ENCODE data around the gene SMIM35. TPM values are rescaled to one million over a fixed set of nuclear protein-coding genes. Genes with fewer than 3 reads are reported as not detected.

Gene SMIM35
- total and polyA plus RNA-seq, 2 of the 13 experiments (the other 11 are each of a cell fraction or from before 2014, with no cell fraction given) = not detected

DNA sequence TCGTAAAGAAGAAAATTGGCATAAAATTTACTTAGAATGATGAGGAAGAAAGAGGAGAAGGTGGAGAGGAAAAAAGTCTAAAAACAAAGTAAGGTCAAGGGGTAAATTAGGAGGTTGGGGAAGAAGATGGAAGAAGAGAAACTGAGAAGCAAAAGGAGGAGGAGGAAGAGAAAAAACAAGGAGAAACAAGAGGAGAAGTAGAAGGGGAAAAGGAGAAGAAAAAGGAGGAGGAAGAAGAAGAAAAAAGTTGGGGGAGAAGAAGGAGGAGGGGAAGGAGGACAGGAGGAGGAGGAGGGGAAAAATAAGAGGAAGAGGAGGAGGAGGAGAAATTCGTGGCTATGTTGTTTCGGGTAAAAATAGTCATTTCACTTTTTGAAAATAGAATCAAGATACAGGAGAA is 58.1 kb downstream of the SMIM35 start:
- H3K36me3 ChIP-seq (replicated peaks in 1 of 2; ENCODE audit: control insufficient read depth in 1 of 2, insufficient read depth in 2 of 2, low read length in 2 of 2) = no peaks in the 10 kb centered on the region
- ChIA-PET CTCF (ENCODE audit: low intra/inter-chr PET ratio, low total read pairs) (no interaction called here), POLR2A (no interaction called here)
- no TSS peak for BruUV-seq (replicated peaks)
- H3K4me1 ChIP-seq (ENCODE audit: insufficient read depth, low read length) = no peaks in the 10 kb centered on the region
- in situ Hi-C loops (cut with HindIII; ENCODE audit: extremely low pct_ligation_motif_present, low pct_unique_long_range_greater_than_20kb) = no loop called here
- no peaks in the 10 kb centered on the region for H4K20me1 ChIP-seq (ENCODE audit: insufficient read depth, low read length)
- no peak overlapping the region for H3K4me2 ChIP-seq (ENCODE audit: low read depth, low read length)
- TF ChIP-seq HNRNPLL (IDR thresholded peaks at IDR 0.05; ENCODE audit: low read depth, low read length, poor library complexity, severe bottlenecking) = no peak
- TF ChIP-seq, protein P1, sequence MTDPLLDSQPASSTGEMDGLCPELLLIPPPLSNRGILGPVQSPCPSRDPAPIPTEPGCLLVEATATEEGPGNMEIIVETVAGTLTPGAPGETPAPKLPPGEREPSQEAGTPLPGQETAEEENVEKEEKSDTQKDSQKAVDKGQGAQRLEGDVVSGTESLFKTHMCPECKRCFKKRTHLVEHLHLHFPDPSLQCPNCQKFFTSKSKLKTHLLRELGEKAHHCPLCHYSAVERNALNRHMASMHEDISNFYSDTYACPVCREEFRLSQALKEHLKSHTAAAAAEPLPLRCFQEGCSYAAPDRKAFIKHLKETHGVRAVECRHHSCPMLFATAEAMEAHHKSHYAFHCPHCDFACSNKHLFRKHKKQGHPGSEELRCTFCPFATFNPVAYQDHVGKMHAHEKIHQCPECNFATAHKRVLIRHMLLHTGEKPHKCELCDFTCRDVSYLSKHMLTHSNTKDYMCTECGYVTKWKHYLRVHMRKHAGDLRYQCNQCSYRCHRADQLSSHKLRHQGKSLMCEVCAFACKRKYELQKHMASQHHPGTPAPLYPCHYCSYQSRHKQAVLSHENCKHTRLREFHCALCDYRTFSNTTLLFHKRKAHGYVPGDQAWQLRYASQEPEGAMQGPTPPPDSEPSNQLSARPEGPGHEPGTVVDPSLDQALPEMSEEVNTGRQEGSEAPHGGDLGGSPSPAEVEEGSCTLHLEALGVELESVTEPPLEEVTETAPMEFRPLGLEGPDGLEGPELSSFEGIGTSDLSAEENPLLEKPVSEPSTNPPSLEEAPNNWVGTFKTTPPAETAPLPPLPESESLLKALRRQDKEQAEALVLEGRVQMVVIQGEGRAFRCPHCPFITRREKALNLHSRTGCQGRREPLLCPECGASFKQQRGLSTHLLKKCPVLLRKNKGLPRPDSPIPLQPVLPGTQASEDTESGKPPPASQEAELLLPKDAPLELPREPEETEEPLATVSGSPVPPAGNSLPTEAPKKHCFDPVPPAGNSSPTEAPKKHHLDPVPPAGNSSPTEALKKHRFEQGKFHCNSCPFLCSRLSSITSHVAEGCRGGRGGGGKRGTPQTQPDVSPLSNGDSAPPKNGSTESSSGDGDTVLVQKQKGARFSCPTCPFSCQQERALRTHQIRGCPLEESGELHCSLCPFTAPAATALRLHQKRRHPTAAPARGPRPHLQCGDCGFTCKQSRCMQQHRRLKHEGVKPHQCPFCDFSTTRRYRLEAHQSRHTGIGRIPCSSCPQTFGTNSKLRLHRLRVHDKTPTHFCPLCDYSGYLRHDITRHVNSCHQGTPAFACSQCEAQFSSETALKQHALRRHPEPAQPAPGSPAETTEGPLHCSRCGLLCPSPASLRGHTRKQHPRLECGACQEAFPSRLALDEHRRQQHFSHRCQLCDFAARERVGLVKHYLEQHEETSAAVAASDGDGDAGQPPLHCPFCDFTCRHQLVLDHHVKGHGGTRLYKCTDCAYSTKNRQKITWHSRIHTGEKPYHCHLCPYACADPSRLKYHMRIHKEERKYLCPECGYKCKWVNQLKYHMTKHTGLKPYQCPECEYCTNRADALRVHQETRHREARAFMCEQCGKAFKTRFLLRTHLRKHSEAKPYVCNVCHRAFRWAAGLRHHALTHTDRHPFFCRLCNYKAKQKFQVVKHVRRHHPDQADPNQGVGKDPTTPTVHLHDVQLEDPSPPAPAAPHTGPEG (CRISPR knock-in tag; IDR thresholded peaks at IDR 0.05) = no peak
- no peak for TF ChIP-seq ZNF614 (CRISPR knock-in tag; IDR thresholded peaks at IDR 0.05; ENCODE audit: borderline replicate concordance)
- TF ChIP-seq, protein P2, sequence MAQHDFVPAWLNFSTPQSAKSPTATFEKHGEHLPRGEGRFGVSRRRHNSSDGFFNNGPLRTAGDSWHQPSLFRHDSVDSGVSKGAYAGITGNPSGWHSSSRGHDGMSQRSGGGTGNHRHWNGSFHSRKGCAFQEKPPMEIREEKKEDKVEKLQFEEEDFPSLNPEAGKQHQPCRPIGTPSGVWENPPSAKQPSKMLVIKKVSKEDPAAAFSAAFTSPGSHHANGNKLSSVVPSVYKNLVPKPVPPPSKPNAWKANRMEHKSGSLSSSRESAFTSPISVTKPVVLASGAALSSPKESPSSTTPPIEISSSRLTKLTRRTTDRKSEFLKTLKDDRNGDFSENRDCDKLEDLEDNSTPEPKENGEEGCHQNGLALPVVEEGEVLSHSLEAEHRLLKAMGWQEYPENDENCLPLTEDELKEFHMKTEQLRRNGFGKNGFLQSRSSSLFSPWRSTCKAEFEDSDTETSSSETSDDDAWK (CRISPR knock-in tag; IDR thresholded peaks at IDR 0.05) = no peak
- TF ChIP-seq ZNF572 (CRISPR knock-in tag; IDR thresholded peaks at IDR 0.05) = no peak
- no peak for TF ChIP-seq ZNF616 (CRISPR knock-in tag; IDR thresholded peaks at IDR 0.05; ENCODE audit: low read depth)
- TF ChIP-seq STAG1 (CRISPR knock-in tag; IDR thresholded peaks at IDR 0.05) = no peak
- H3K27me3 ChIP-seq (ENCODE audit: control insufficient read depth in 1 of 2, insufficient read depth in 2 of 2, low read length in 2 of 2) = peaks cover 2 to 8% of the 10 kb centered on the region in 2 experiments; a peak in 4 of 5 replicates
- no peak overlapping the region for H3K27ac ChIP-seq (ENCODE audit: extremely low read length, insufficient read depth, low read length)
- 6% methylated on average over 3 of the region's 3 CpGs for WGBS (ENCODE audit: low lambda C conversion rate)
- H3K79me2 ChIP-seq (ENCODE audit: insufficient read depth, low read length) = no peaks in the 10 kb centered on the region
- H2AFZ ChIP-seq (ENCODE audit: low read length) = no peak overlapping the region
- no peak for FAIRE-seq
- H3K9me3 ChIP-seq (ENCODE audit: low read length) = no peaks in the 10 kb centered on the region
- intact Hi-C loops (cut with micrococcal nuclease; ENCODE audit: unreplicated experiment) = no loop called here
- H3K9ac ChIP-seq (ENCODE audit: insufficient read depth, low read depth, low read length) = no peak overlapping the region
- DNase-seq (ENCODE audit: low spot score) = no peak
- ATAC-seq = no peak
- no peak overlapping the region for H3K4me3 ChIP-seq (replicated peaks in 1 of 3; ENCODE audit: insufficient read depth in 1 of 3, low read depth in 2 of 3, low read length in 3 of 3)
